GM15510 (cell line): ENCODE results near the gene GATAD1.

Experiments used
- POLR2A ChIP-seq: IDR thresholded peaks from 3 replicates; pipeline ENCODE4 v1.6.1; 2011; ENCODE audit warnings: borderline replicate concordance; ENCODE audit not compliant: insufficient read length; ENCODE audit errors: extremely low read depth

The GATAD1 gene

DNA sequence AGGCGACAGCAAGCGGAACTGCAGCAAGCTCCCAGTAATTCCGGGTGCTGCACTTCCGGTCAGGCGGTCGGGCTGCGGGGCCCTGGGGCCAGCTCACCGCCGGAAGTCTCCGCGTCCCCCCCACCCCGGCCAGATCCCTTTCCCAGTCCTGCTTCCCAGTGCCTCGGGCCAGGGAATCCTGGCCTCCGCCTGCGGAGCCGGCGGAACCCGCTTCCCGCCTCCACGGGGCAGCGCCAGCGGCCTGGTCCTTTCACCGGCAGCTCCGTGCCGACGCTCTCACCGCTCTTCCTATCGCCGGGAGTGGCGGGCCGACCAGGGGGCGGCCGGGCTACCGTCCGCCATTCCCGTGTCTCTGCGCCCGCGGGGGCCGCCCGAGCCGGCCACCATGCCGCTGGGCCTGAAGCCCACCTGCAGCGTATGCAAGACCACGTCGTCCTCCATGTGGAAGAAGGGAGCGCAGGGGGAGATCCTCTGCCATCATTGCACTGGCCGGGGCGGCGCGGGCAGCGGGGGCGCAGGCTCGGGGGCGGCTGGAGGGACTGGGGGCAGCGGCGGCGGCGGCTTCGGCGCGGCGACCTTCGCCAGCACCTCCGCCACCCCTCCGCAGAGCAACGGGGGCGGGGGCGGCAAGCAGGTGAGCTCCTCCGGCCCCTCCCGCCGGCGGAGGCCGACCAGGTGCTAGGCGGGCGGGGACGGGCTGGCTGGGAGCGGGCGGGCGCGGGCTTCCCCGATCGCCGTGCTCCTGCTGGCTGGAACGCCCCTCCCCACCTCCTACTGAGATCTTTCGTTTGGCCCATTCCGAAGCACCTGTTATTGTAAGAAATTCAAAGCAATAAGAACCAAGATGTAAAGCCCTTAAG is at the start of gene GATAD1:
TSS of gene GATAD1 (plus strand) at position 138 of the 860 bp plus-strand sequence. CDS start at position 386, 248 bp downstream.
- TF ChIP-seq POLR2A = peak; percentile 70

DNA sequence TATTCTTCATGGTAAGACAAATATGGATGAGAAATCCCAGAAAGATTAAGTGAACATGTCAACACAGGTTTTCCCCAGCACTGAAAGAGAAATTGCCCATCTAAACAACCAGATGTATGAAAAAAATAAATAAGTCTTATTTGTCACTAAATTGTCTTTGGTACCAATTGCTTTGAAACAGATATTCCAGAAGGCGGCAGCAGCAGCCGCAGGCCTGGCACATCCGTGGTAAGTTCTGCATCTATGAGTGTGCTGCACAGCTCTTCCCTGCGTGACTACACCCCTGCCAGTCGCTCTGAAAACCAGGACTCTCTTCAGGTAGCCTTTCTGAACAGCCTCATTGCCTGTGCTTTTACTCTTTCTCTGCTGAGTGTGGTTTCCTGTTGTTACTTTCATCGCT is 49.7 kb upstream of the GATAD1 start:
- no peak for TF ChIP-seq POLR2A

DNA sequence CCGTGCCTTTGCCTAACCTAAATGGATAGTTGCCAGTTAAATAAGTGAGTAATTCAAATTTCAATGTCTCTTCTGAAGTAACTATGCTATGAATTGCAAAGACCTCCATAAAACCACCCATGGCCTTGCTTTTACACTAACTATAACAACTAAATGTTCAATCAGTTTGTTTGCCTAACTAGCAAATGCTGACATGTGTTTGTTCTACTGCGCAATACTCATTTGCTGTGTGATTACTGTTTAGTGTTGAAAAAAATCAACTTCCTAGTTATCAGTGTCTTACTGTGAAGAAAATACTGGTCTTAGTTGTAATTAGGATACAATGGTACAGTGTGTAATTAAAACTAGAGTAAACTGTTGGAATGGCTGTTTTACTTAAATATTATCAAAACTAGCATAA is 47.3 kb upstream of the GATAD1 start:
- TF ChIP-seq POLR2A = no peak

DNA sequence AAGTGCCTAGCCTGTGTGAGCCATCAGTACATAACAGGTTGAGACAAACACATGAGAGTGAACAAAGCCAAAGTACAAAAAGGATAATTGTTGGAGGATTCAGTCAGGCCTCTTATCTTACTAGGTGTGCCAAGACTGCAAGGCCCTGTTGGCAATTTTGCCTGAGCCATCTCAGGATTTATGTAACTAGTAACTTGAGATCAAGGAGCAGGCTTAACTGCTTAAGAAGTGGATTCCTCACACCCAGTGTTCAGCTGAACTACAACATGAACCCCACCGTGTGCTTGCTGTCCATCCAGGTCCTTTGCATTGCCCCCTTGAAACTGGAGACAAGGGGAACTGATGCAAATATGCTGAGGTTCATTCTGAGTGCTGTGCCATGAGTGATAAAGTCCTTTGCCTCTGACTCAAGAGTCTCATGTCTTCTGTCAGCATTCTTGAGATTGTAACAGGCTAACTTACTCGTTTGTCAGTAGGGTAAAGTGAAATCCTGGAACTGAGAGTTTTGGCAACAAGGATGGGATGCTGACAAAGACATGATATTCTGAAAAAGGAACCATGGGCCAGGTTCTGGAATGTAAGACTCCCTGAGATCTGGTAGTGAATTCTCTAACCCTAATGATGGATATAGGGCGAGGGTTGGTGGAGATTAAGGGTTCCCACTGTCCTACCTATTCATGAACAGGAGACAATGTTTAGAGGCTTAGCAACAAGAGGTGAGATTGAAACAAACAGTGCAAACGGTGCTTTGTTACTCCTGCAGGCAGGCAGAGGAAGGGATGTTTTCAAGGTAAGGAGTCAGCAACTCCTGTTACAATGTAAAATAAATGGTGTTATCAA is 44.1 kb upstream of the GATAD1 start:
- TF ChIP-seq POLR2A = no peak

- TF ChIP-seq POLR2A = no peak
These were observed 43.6 kb upstream of the GATAD1 start for GRCh38 chr7:92403760-92404074.

GRCh38 chr7:92404170-92404614 is 43.1 kb upstream of the GATAD1 start:
- no peak for TF ChIP-seq POLR2A

- TF ChIP-seq POLR2A = no peak
These were observed 37.9 kb upstream of the GATAD1 start for GRCh38 chr7:92409357-92409756.

- no peak for TF ChIP-seq POLR2A
These were observed 34.5 kb upstream of the GATAD1 start for GRCh38 chr7:92412745-92413144.

GRCh38 chr7:92413550-92413949 is 33.7 kb upstream of the GATAD1 start:
- no peak for TF ChIP-seq POLR2A

- no peak for TF ChIP-seq POLR2A
These were observed 32.1 kb upstream of the GATAD1 start for GRCh38 chr7:92415225-92415624.

- no peak for TF ChIP-seq POLR2A
These were observed 29.4 kb upstream of the GATAD1 start for GRCh38 chr7:92417913-92418312.

- no peak for TF ChIP-seq POLR2A
These were observed 25.4 kb upstream of the GATAD1 start for GRCh38 chr7:92421676-92422435.

DNA sequence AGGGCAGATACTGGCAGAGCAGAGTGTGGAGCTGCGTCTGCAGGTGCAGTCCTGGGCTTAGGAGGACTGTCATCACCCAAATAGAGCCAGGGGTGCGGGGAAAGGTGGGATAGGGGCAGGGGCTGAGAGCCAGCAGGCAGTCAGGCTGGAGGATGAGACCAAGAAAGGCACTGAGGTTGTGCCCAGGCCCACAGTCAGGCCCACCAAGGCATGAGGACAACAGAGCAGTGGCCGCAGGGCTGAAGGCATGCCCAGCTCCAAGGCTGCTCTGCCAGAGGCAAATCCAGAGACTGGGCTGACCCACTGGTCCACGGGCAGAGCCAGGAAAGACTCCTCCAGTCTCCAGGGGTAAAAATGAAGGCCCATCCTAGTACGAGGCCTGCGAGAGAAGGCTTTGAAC is 24.4 kb upstream of the GATAD1 start:
- no peak for TF ChIP-seq POLR2A

GRCh38 chr7:92423710-92424131 is 23.6 kb upstream of the GATAD1 start:
- no peak for TF ChIP-seq POLR2A

DNA sequence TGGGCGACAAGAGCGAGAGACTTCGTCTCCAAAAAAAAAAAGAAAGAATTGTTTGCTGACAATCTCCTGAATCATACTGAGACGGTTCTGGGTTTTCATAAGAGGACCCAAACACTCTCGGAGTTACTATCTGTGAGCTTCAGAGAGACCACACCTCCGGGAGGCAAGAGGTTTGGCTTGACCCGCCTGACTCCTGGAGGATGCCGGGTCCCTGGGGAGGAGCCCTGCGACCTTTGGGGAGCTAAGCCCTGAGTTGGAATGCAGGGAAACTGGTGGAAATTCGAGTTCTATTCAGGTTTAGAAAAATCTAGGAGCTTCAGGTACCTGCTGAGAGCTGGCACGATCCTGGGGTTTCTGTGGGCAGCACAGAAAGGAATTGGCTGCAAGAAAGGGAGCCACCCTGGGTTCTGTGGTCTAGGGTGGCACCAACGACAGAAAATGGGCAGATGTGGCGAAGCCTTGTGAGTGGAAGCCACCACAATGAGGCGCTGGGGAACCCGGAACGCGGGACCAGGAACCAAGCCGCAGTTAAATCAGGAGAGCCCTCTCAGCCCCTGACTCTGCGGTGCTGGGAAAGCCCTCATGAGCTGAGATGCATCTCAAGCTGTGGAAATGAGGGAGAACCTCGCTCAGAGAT is 21.9 kb upstream of the GATAD1 start:
- no peak for TF ChIP-seq POLR2A

- no peak for TF ChIP-seq POLR2A
These were observed 20.1 kb upstream of the GATAD1 start for GRCh38 chr7:92427193-92427592.
